ENCODE results near the gene PIK3R6.

PIK3R6 gene

DNA sequence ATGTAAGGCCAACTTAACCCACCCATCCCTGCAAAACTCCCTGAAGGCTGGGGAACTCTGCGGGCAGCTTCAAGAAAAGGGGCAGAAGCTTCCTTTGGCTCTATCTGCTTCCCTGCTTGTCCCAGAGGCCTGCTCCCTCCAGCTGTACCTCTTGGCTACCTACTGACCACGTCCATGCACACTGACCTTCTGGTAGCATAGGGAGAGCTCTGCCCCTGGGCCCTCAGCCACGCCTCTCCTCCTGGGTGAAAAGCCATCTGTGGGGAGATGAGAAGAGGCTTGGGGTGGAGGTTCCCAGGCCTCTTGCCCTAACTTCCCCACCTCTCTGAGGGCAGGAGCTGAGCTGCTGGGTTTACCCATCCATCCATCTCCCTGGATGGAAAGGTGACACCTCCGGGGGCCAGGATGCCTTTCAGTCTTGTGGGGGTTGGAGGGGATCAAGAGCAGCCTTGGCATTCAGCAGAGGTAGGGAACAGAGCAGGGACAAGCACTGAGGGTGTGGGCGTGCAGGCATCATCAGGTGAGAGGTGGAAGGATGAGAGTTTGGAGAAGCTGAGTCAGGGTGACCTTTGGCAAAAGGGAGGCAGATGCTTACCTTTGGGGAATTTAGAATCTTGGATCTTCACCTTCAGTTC is 45.0 kb downstream of the PIK3R6 start:
- H4K20me1 ChIP-seq (ENCODE audit: insufficient read depth) = no peaks in the 10 kb centered on the region
- H3K79me2 ChIP-seq (ENCODE audit: insufficient read depth, low read depth) = no peaks in the 10 kb centered on the region
- no peak overlapping the region for H3K27ac ChIP-seq
- H3K4me2 ChIP-seq = no peak overlapping the region
- no peak overlapping the region for H3K9ac ChIP-seq
- no peaks in the 10 kb centered on the region for H3K4me1 ChIP-seq (ENCODE audit: low read depth, poor library complexity, severe bottlenecking)
- H3K27me3 ChIP-seq (ENCODE audit: insufficient read depth, low read depth) = no peaks in the 10 kb centered on the region
- H2AFZ ChIP-seq (ENCODE audit: low read depth) = no peak overlapping the region
- H3K4me3 ChIP-seq (IDR thresholded peaks at IDR 0.05; ENCODE audit: insufficient read depth, low read depth, low read length) = no peak overlapping the region
- TF ChIP-seq, protein P1, sequence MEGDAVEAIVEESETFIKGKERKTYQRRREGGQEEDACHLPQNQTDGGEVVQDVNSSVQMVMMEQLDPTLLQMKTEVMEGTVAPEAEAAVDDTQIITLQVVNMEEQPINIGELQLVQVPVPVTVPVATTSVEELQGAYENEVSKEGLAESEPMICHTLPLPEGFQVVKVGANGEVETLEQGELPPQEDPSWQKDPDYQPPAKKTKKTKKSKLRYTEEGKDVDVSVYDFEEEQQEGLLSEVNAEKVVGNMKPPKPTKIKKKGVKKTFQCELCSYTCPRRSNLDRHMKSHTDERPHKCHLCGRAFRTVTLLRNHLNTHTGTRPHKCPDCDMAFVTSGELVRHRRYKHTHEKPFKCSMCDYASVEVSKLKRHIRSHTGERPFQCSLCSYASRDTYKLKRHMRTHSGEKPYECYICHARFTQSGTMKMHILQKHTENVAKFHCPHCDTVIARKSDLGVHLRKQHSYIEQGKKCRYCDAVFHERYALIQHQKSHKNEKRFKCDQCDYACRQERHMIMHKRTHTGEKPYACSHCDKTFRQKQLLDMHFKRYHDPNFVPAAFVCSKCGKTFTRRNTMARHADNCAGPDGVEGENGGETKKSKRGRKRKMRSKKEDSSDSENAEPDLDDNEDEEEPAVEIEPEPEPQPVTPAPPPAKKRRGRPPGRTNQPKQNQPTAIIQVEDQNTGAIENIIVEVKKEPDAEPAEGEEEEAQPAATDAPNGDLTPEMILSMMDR (conservative IDR thresholded peaks at IDR 0.05; ENCODE audit: low read depth, low read length) = no peak
- H3K36me3 ChIP-seq (ENCODE audit: insufficient read depth) = no peaks in the 10 kb centered on the region

DNA sequence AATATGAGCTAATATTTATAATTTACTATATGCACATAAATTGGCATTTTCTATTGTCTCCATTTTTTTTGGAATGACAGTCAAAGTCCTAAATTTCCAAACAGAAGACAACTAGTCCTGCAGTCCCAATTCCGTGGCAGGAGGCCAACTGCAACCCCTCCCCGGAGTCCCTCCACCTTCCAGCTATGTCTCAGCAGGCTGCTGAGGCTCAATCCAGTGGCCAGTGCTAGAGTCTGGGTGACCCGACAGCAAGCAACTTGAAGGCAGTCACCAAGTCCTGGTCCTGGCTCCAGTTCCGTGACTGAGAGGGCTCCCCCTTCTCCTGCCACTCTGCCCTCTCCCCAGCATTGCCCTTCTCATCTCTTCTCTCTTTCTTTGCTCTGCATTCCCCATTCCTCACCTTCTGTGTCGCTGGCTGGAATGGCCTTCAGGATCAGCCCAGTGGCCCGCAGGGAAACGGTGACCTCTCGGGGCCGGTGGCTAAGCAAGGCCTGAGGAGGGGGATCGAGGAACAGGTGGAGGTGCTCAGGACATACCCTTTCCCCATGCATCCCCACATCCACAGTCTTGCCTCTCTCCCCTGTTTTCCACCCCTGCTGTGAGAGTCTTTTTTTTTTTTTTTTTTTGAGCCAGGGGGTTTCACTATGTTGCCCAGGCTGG is 45.9 kb downstream of the PIK3R6 start:
- Histone ChIP-seq H3K79me2 (ENCODE audit: insufficient read depth, low read depth) (no peaks in the 10 kb centered on the region), H3K9ac (no peak overlapping the region), H3K27me3 (ENCODE audit: insufficient read depth, low read depth) (no peaks in the 10 kb centered on the region), H3K27ac (no peak overlapping the region), H3K4me3 (IDR thresholded peaks at IDR 0.05; ENCODE audit: insufficient read depth, low read depth, low read length) (no peak overlapping the region), H4K20me1 (ENCODE audit: insufficient read depth) (no peaks in the 10 kb centered on the region), H3K36me3 (ENCODE audit: insufficient read depth) (no peaks in the 10 kb centered on the region), H3K4me1 (ENCODE audit: low read depth, poor library complexity, severe bottlenecking) (no peaks in the 10 kb centered on the region), H3K4me2 (no peak overlapping the region), H2AFZ (ENCODE audit: low read depth) (no peak overlapping the region)
- TF ChIP-seq, protein P1 (conservative IDR thresholded peaks at IDR 0.05; ENCODE audit: low read depth, low read length) = no peak

DNA sequence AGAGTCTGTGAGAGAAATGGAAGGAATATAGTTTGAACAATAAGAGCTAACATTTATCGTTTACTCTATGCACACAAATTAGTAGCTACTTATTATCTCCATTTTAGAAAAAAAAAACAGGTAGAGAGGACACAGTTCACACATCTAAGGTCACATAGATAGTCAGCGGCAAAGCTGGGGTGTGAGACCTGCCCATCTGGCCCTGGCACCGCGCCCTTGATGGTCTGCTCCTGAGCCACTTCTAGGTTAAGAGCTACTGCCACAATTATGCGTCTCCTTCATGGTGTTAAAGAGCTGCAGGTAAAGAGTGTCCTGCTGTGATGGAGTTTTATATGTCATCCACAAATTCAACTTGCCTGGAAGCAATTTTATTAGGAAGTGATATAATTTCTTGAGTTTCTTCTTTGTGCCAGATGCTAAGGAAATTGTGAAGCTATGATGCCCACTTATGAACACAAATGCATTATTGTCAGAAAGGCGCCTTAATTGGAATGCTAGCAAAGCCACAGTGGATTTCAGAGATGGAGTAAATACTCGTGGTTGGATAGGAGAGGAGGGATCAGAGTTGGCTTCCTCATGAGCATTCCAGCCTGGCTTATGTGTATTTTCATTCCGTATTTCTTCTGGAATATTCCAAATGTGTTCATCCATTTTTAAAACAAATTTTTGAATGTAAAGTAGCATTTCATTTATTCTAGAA is 47.0 kb downstream of the PIK3R6 start:
- Histone ChIP-seq H3K36me3 (ENCODE audit: insufficient read depth) (no peaks in the 10 kb centered on the region), H3K4me3 (IDR thresholded peaks at IDR 0.05; ENCODE audit: insufficient read depth, low read depth, low read length) (no peak overlapping the region), H3K79me2 (ENCODE audit: insufficient read depth, low read depth) (no peaks in the 10 kb centered on the region), H4K20me1 (ENCODE audit: insufficient read depth) (no peaks in the 10 kb centered on the region), H3K27ac (no peak overlapping the region), H2AFZ (ENCODE audit: low read depth) (no peak overlapping the region), H3K4me2 (no peak overlapping the region), H3K9ac (no peak overlapping the region), H3K27me3 (ENCODE audit: insufficient read depth, low read depth) (no peaks in the 10 kb centered on the region), H3K4me1 (ENCODE audit: low read depth, poor library complexity, severe bottlenecking) (no peaks in the 10 kb centered on the region)
- TF ChIP-seq, protein P1 (conservative IDR thresholded peaks at IDR 0.05; ENCODE audit: low read depth, low read length) = no peak

DNA sequence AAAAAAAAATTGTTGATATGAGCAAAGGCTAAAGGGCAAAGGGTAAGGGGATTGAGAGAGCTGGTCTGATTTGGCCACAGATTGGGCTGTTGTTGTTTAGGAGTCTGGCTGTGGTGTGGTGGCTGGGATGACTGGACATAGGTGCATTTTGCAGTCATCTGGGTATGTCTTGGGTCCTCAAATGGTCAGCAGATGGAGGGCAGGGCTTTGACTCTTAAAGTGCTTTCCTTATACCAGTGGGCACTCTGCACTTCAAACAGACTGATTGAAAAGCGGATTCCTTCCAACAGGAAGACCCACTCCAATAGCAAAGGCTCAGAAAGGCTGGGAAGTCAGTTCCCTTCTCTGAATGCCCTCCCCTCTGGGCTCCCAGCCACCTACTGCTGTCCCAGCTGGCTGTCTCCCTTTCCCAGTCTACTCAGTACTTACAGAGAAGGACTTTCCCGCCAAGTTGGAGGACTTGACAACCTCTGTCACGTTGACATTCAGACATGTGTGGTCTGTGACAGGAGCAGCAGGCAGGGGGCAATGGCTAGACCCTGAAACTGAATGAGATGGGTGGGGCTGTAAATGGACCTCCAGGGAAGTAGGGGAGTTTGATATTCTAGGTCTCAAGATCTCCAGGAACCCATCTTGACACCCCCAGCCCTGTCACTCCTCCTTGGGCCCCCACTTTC is 48.7 kb downstream of the PIK3R6 start:
- H3K9ac ChIP-seq = no peak overlapping the region
- TF ChIP-seq, protein P1 (conservative IDR thresholded peaks at IDR 0.05; ENCODE audit: low read depth, low read length) = no peak
- no peak overlapping the region for H3K27ac ChIP-seq
- no peaks in the 10 kb centered on the region for H3K4me1 ChIP-seq (ENCODE audit: low read depth, poor library complexity, severe bottlenecking)
- H4K20me1 ChIP-seq (ENCODE audit: insufficient read depth) = no peaks in the 10 kb centered on the region
- no peak overlapping the region for H3K4me3 ChIP-seq (IDR thresholded peaks at IDR 0.05; ENCODE audit: insufficient read depth, low read depth, low read length)
- no peak overlapping the region for H2AFZ ChIP-seq (ENCODE audit: low read depth)
- H3K27me3 ChIP-seq (ENCODE audit: insufficient read depth, low read depth) = no peaks in the 10 kb centered on the region
- no peaks in the 10 kb centered on the region for H3K36me3 ChIP-seq (ENCODE audit: insufficient read depth)
- no peak overlapping the region for H3K4me2 ChIP-seq
- no peaks in the 10 kb centered on the region for H3K79me2 ChIP-seq (ENCODE audit: insufficient read depth, low read depth)
